ENCODE measurements around the gene TBC1D22A. TPM values are rescaled to one million over a fixed set of nuclear protein-coding genes. Genes with fewer than 3 reads are reported as not detected.

Gene TBC1D22A
- total and polyA plus RNA-seq, 2 donors (not counting 3 experiments of a cell fraction or from before 2014, with no cell fraction given): 26.1 to 32.4 TPM

- H3K4me2 ChIP-seq (ENCODE audit: insufficient read depth, low read length): no peak overlapping the region
- no peak overlapping the region for H2AFZ ChIP-seq (ENCODE audit: low read depth, low read length)
- POLR2A ChIA-PET: no interaction called here
- FAIRE-seq (no peak), DNase-seq (ENCODE audit: low read depth, low spot score) (no peak)
- no peaks in the 10 kb centered on the region for H3K79me2 ChIP-seq (ENCODE audit: control insufficient read depth, insufficient read depth, low read length)
- H3K4me3 ChIP-seq (replicated peaks in 1 of 3; ENCODE audit: insufficient read depth in 1 of 3, low read depth in 1 of 3, low read length in 3 of 3): no peak overlapping the region
- TF ChIP-seq CTCF (IDR thresholded peaks at IDR 0.05; ENCODE audit: extremely low read depth in 1 of 2, insufficient read depth in 1 of 2, low read depth in 1 of 2, low read length in 2 of 2) (no peak), GATA2 (IDR thresholded peaks at IDR 0.05; ENCODE audit: insufficient read depth, insufficient read length, low read depth, low read length) (no peak), MYC (IDR thresholded peaks at IDR 0.05; ENCODE audit: low read depth, low read length) (no peak), POLR2A (IDR thresholded peaks at IDR 0.05; ENCODE audit: low read depth, low read length) (no peak)
- no peak overlapping the region for H3K9ac ChIP-seq (replicated peaks; ENCODE audit: extremely low read depth, insufficient read depth, low read length)
- dilution Hi-C loops (cut with MboI; ENCODE audit: extremely low pct_ligation_motif_present, low sequenced_read_pairs) (no loop called here), intact Hi-C loops (cut with micrococcal nuclease) (no loop called here)
- H3K9me3 ChIP-seq (replicated peaks; ENCODE audit: control insufficient read depth, insufficient read depth, low read length): no peaks in the 10 kb centered on the region
- no peaks in the 10 kb centered on the region for H3K36me3 ChIP-seq (ENCODE audit: control insufficient read depth in 2 of 2, extremely low read depth in 1 of 2, insufficient read depth in 2 of 2, low read length in 2 of 2)
- H3K9me1 ChIP-seq (replicated peaks; ENCODE audit: control insufficient read depth, extremely low read depth, insufficient read depth, low read length): no peaks in the 10 kb centered on the region
- no TSS peak for BruUV-seq (replicated peaks)
- no peaks in the 10 kb centered on the region for H3K27me3 ChIP-seq (ENCODE audit: control insufficient read depth in 2 of 2, insufficient read depth in 2 of 2, low read length in 2 of 2)
- H3K27ac ChIP-seq (ENCODE audit: insufficient read depth, low read depth, low read length): no peak overlapping the region
- H3K4me1 ChIP-seq (ENCODE audit: control insufficient read depth, extremely low read depth, insufficient read depth, low read length): no peaks in the 10 kb centered on the region
- no peaks in the 10 kb centered on the region for H4K20me1 ChIP-seq (replicated peaks; ENCODE audit: control insufficient read depth, extremely low read depth, insufficient read depth, low read length)
- CTCF ChIA-PET: interaction anchor here (1.1 kb wide), 1 partner anchor 348 kb away, joined by 4 read pairs; no protein-coding TSS in a partner anchor
Observed at GRCh38 chr22:47193606-47194329, 431.3 kb downstream of the TBC1D22A start.
